DMS153 treated with DMSO at 0.1 percent for 48 hours (cell line): ENCODE measurements around the gene RHOT1.
"Not testable (repeated sequence)": the region's sequence is repeated elsewhere in the genome, so short reads cannot be mapped to it uniquely, and the experiment has no call there.

ENCODE experiments used
- DNase-seq: peaks from one replicate; lab custom pipeline; 2025; ENCODE audit not compliant: unreplicated experiment; lab: John Stamatoyannopoulos, UW

Gene RHOT1

GRCh38 chr17:32158870-32159585 lies 16.7 kb downstream of the RHOT1 start:
- DNase-seq: no peak

GRCh38 chr17:32159586-32160438 lies 17.5 kb downstream of the RHOT1 start:
- no peak for DNase-seq

GRCh38 chr17:32160526-32160925 lies 18.2 kb downstream of the RHOT1 start:
- DNase-seq: no peak

- no peak for DNase-seq
These were observed 18.7 kb downstream of the RHOT1 start for GRCh38 chr17:32161029-32161428.

GRCh38 chr17:32161506-32162365 lies 19.4 kb downstream of the RHOT1 start:
- no peak for DNase-seq

GRCh38 chr17:32174889-32175288 lies 32.6 kb downstream of the RHOT1 start:
- no peak for DNase-seq

- DNase-seq: not testable (repeated sequence)
These were observed 36.4 kb downstream of the RHOT1 start for GRCh38 chr17:32178679-32179078.

- not testable (repeated sequence) for DNase-seq
These were observed 36.8 kb downstream of the RHOT1 start for GRCh38 chr17:32179103-32179502.

- DNase-seq: not testable (repeated sequence)
These were observed 37.2 kb downstream of the RHOT1 start for GRCh38 chr17:32179526-32179925.

GRCh38 chr17:32180262-32180661 lies 38.0 kb downstream of the RHOT1 start:
- DNase-seq: not testable (repeated sequence)

- DNase-seq: no peak
These were observed 43.6 kb downstream of the RHOT1 start for GRCh38 chr17:32185875-32186274.

GRCh38 chr17:32187271-32187670 lies 45.0 kb downstream of the RHOT1 start:
- no peak for DNase-seq

GRCh38 chr17:32189343-32189742 lies 47.0 kb downstream of the RHOT1 start:
- no peak for DNase-seq

GRCh38 chr17:32191306-32191705 lies 49.0 kb downstream of the RHOT1 start:
- DNase-seq: no peak

- DNase-seq: no peak
These were observed 50.1 kb downstream of the RHOT1 start for GRCh38 chr17:32192379-32192778.

- no peak for DNase-seq
These were observed 55.7 kb downstream of the RHOT1 start for GRCh38 chr17:32197987-32198386.

GRCh38 chr17:32206861-32207260 lies 64.6 kb downstream of the RHOT1 start:
- no peak for DNase-seq

- no peak for DNase-seq
These were observed 66.1 kb downstream of the RHOT1 start for GRCh38 chr17:32208436-32208835.

- DNase-seq: no peak
These were observed 67.3 kb downstream of the RHOT1 start for GRCh38 chr17:32209608-32210007.

GRCh38 chr17:32211671-32212070 lies 69.4 kb downstream of the RHOT1 start:
- DNase-seq: no peak

- no peak for DNase-seq
These were observed 73.4 kb downstream of the RHOT1 start for GRCh38 chr17:32215696-32216095.
